Neutrophil (primary cell): ENCODE measurements around the gene WDFY3.

Experiments used
- H3K27ac ChIP-seq: fragments of 200-600 bp; sonication (generic); 2 replicates; pipeline ENCODE4 v1.5.1; 2016; ENCODE audit warnings: mild to moderate bottlenecking, moderate library complexity
- H3K27me3 ChIP-seq: fragments of 200-600 bp; sonication (generic); 2 replicates; pipeline ENCODE4 v1.6.0; 2016; ENCODE audit warnings: mild to moderate bottlenecking
- H3K36me3 ChIP-seq: fragments of 200-600 bp; sonication (generic); 2 replicates; pipeline ENCODE4 v1.5.1; 2017
- H3K4me1 ChIP-seq, 2 experiments: fragments of 200-600 bp in 1 of 2; sonication (generic) in 1 of 2; 1 replicate in 1 of 2; 2 replicates in 1 of 2; pipeline versions ENCODE4 v1.5.1 to v1.6.1; 2013 to 2016; ENCODE audit warnings: low read depth in 1 of 2, low read length in 1 of 2, mild to moderate bottlenecking in 1 of 2, moderate library complexity in 1 of 2; ENCODE audit not compliant: control insufficient read depth in 1 of 2, insufficient read depth in 1 of 2
- H3K4me3 ChIP-seq, 2 experiments: fragments of 200-600 bp in 1 of 2; sonication (generic) in 1 of 2; 1 replicate in 1 of 2; 2 replicates in 1 of 2; pipeline ENCODE4 v1.5.1; 2013 to 2016; ENCODE audit warnings: low read depth in 1 of 2, low read length in 1 of 2, mild to moderate bottlenecking in 1 of 2, moderate library complexity in 1 of 2
- H3K9me3 ChIP-seq: fragments of 200-600 bp; sonication (generic); 2 replicates; pipeline ENCODE4 v1.5.1; 2016
- TF ChIP-seq, protein P1 (sequence below): fragments of 200-600 bp; sonication (generic); IDR thresholded peaks from 2 replicates; pipeline ENCODE4 v1.5.1; 2016; ENCODE audit warnings: antibody characterized with exemption

WDFY3 gene

GRCh38 chr4:84708406-84709135 lies 257.9 kb downstream of the WDFY3 start:
- TF ChIP-seq, protein P1, sequence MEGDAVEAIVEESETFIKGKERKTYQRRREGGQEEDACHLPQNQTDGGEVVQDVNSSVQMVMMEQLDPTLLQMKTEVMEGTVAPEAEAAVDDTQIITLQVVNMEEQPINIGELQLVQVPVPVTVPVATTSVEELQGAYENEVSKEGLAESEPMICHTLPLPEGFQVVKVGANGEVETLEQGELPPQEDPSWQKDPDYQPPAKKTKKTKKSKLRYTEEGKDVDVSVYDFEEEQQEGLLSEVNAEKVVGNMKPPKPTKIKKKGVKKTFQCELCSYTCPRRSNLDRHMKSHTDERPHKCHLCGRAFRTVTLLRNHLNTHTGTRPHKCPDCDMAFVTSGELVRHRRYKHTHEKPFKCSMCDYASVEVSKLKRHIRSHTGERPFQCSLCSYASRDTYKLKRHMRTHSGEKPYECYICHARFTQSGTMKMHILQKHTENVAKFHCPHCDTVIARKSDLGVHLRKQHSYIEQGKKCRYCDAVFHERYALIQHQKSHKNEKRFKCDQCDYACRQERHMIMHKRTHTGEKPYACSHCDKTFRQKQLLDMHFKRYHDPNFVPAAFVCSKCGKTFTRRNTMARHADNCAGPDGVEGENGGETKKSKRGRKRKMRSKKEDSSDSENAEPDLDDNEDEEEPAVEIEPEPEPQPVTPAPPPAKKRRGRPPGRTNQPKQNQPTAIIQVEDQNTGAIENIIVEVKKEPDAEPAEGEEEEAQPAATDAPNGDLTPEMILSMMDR, result no peak
- Histone ChIP-seq H3K9me3 (no peaks in the 10 kb centered on the region), H3K36me3 (peaks cover 100% of the 10 kb centered on the region), H3K4me3 (no peak overlapping the region), H3K4me1 (no peaks in the 10 kb centered on the region), H3K27ac (no peak overlapping the region), H3K27me3 (no peaks in the 10 kb centered on the region)

GRCh38 chr4:84706286-84706685 lies 260.2 kb downstream of the WDFY3 start:
- no peaks in the 10 kb centered on the region for H3K27me3 ChIP-seq
- H3K9me3 ChIP-seq, result no peaks in the 10 kb centered on the region
- no peak overlapping the region for H3K27ac ChIP-seq
- no peaks in the 10 kb centered on the region for H3K4me1 ChIP-seq
- peaks cover 100% of the 10 kb centered on the region for H3K36me3 ChIP-seq
- TF ChIP-seq, protein P1, result no peak
- no peak overlapping the region for H3K4me3 ChIP-seq

DNA sequence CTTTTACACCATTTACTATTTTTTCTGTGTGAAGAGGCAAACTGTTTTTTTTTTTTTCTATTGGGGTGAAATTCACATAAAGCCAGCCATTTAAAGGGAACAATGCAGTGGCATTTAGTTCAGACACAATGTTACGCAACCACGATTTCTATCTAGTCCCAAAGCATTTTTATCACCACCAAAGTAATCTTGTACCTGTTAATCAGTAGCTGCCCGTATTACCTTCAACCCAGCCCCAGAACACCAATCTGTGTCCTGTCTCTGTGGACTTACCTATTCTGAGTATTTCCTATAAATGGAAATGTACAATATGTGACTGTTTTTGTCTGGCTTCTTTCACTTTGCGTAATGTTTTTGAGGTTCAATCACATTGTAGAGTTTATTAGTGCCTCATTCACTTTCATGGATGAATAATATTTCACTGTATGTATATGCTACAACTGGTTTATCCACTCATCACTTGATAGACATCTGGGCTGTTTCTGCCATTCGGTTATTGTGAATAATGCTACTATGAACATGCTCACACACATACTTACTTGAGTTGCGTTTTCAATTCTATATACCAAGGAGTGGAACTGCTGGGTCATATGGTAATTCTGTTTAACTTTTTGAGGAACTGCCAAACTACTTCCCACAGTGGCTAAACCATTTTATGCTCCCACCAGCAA lies 267.4 kb downstream of the WDFY3 start:
- TF ChIP-seq, protein P1, result no peak

GRCh38 chr4:84697615-84698201 lies 268.8 kb downstream of the WDFY3 start:
- no peak overlapping the region for H3K4me3 ChIP-seq
- no peaks in the 10 kb centered on the region for H3K4me1 ChIP-seq
- no peaks in the 10 kb centered on the region for H3K27me3 ChIP-seq
- H3K27ac ChIP-seq, result no peak overlapping the region
- TF ChIP-seq, protein P1, result no peak
- H3K36me3 ChIP-seq, result peaks cover 97% of the 10 kb centered on the region
- H3K9me3 ChIP-seq, result no peaks in the 10 kb centered on the region

More for the DNA sequence above, 267.4 kb downstream of the WDFY3 start:
- Histone ChIP-seq H3K4me1 (no peaks in the 10 kb centered on the region), H3K36me3 (peaks cover 97% of the 10 kb centered on the region), H3K4me3 (no peak overlapping the region), H3K27me3 (no peaks in the 10 kb centered on the region), H3K9me3 (no peaks in the 10 kb centered on the region), H3K27ac (no peak overlapping the region)

DNA sequence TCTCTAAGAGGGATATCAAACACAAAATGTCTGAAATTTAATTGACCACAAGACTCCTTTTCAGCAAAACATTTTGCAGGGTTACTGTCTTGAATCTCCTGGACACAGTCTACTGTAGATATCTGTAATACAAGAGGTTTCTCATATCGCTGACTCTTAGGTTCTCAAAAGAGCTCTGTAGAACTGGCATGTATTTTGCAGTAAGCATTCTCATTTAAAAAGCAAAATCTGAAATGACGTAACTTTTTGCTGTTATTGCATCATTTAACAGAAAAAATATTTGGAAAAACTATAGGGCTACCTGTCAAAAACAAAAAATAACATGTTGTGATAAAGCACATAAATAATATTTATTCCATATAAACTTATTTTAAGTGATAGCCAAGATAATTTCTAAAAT lies 269.3 kb downstream of the WDFY3 start:
- Histone ChIP-seq H3K27me3 (no peaks in the 10 kb centered on the region), H3K27ac (no peak overlapping the region), H3K4me3 (no peak overlapping the region), H3K4me1 (no peaks in the 10 kb centered on the region), H3K9me3 (no peaks in the 10 kb centered on the region), H3K36me3 (peaks cover 97% of the 10 kb centered on the region)
- TF ChIP-seq, protein P1, result no peak
